ENCODE results near the gene KDM4B. TPM values are rescaled to one million over a fixed set of nuclear protein-coding genes. Genes with fewer than 3 reads are reported as not detected.

KDM4B gene
- total RNA-seq, 1 donor from 2014 or later, result 22.4 TPM

DNA sequence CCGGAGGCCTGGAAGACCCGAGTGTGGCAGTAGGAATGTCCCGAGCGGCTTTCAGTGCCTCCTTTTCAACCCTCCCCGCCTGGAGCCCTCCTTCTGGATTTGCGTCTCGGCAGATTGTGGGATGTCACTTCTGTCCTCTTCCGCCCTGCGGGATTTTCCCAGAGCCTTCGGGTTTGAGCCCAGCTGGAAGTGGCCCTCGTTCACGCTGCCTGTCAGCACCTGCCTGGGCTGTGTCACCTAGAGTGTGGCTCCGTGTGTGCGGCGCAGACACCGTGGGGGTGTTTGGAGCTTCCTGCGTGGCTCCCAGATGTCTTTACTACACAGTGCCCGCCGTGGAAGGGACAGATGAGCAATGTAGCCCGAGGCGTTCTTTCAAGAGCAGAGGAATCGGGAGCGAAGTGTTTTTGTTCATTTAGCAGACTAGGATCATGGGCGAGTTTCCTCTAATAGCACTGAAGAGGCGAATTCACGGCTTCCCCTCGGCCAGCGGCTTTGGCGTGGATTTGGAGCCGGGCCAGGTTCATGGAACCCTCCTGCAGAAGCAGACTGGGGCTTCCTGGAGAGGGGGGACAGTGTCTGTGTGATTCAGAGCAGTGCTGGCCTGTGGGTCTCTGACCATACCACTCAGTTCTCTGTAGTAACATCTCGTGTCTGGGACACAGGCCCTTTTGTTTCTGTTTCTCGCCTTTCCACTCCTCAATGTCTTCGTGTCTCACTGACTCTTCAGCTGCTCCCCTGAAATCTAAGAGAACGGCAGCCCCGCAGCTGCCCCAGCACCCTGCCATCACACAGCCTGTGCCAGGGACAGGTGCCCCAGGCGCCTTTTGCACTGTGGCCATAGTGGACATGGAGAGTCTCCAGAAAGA lies 68.0 kb downstream of the KDM4B start:
- peak; percentile 4 for ATAC-seq

DNA sequence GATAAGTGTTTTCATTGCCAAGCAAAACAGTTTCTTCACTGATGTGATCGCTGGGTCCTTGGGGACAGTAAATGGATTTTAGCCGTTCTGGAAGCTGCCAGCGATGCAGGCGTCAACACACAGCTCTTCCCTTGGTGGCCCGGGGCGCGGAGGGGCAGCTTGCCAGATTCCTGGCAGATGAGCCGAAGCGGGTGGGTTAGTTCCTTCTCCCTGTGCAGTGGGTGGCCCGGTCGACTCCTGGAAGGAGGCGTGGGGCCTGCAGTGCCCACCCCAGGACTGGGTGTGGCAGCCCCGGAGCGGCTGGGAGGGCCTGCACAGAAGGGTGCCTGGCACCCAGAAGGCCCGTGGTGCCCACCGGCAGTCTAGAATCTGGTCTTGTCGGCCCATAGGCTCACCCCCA lies 69.0 kb downstream of the KDM4B start:
- ATAC-seq, result no peak

DNA sequence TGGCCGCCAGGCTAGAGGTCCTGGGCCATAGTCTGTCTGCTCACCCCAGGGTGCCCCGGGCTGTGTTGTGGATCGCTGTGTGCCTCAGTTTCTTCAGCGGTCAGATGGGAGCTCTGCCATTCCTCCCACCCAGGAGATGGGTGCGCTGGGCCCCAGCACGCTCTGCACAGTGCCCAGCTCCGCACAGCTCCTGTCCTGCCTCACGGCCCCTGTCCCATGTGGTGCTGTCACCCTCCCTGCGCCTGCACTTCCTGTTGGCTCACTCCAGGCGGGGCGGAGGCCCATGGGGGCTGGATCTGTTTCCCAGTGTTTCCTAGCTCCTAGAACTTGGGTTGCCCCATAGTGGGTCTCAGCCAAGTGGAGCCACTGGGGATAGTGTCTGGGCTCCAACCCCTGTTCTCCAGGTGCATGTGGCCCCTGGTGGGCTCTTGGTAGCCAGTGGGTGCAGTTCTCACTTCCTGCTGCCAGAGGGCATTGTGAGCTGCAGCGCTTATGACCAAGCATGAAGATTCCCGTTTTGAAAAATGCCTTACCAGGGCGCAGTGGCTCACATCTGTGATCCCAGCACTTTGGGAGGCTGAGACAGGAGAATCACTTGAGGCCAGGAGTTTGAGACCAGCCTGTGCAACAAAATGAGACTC lies 69.8 kb downstream of the KDM4B start:
- ATAC-seq, result peak; percentile 12

DNA sequence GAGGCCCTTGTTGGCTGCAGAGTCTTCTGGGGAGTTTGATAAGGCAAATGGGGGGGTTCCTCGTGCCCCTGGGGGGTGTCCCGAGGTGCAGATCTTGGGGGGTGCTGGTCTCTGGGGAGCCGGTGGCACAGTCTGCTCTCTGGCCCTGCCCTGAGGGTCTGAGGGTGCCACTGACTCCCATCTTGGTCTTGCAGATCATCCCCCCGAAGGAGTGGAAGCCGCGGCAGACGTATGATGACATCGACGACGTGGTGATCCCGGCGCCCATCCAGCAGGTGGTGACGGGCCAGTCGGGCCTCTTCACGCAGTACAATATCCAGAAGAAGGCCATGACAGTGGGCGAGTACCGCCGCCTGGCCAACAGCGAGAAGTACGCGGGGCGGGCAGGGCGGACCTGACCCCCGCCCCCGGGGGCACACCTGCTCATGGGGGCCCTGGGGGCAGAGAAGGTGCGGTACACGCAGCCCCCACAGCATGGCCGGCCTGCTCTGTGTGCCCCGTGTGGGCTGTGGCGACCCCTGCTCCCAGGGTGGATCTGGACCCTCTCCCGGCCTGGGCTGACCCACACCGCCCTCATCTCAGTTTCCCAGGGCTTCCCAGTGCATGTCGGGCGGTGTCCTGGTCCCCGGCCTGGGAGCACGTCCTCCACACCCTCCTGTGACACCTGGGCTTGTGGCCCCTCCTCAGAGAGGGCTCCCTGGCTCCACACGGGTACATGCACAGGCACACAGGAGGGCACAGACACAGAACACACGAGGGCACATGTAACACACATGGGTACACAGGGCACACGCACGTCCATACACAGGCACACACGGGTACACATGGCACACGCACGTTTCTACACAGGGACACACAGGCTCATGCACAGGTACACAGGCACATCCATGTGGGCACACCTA lies 71.0 kb downstream of the KDM4B start:
- peak; percentile 1 for ATAC-seq

DNA sequence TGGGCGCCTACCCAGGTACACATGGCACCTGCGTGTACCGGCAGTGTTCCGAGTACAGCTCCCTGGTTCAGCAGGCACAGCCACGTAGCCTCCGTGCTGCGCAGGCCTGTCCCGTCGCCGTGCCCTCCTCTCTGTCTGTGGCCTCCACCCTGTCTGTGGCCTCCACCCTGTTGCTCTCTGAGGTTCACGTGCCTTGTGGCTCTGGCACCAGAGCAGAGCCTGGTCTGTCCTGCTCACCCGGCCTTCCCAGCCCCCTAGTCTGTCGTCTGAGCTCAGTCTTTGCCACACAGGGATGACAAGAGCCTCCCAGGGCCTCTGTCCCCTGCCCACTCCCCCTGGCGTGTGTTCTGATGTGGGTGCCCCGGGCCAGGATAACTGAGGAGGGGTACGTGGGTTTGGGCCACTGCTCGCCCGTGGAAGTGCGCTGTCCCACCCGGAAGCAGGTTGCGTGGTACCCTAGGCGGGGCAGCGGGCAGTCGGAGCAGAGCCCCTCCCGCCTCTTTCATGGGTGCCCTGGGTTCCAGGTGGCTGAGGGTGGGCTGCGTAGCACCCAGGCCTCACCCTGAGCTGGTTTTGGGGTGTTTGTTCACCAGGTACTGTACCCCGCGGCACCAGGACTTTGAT lies 71.7 kb downstream of the KDM4B start:
- peak; percentile 5 for ATAC-seq

DNA sequence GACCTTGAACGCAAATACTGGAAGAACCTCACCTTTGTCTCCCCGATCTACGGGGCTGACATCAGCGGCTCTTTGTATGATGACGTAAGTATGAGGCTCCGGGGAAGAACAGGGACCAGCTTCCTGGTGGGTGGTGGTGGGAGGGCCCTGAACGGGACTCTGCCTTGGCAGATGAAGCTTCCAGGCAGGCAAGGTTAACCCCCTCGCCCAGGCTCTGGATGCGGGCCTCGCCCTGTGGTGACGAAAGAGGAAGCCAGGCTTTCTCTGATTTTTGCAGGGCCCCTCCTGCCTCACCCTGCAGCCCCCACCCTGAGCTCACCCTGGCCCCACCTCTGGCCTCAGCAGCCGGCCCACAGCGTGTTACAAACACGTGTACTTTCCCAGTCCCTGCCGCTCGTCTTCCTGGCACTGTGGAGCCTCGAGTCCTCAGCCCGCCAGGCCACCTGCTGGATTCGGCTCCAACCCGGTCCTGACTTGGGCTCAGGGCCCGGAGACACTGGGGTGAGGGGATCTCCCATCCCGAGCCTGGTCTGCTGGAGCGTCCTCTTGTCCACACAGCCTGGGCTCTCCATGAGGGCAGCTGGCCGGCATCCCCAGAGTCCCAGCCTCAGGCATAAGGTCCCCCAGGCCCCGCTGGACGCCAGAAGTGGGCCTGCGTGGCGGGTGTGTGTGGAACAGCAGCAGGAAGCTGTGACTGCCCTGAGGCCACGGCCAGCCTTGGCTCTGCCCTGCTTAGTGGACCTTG lies 72.4 kb downstream of the KDM4B start:
- ATAC-seq, result peak; percentile 39

- ATAC-seq, result no peak
Measured at GRCh38 chr19:5041913-5042187, 72.9 kb downstream of the KDM4B start.

- no peak for ATAC-seq
Measured at GRCh38 chr19:5042556-5042955, 73.6 kb downstream of the KDM4B start.

DNA sequence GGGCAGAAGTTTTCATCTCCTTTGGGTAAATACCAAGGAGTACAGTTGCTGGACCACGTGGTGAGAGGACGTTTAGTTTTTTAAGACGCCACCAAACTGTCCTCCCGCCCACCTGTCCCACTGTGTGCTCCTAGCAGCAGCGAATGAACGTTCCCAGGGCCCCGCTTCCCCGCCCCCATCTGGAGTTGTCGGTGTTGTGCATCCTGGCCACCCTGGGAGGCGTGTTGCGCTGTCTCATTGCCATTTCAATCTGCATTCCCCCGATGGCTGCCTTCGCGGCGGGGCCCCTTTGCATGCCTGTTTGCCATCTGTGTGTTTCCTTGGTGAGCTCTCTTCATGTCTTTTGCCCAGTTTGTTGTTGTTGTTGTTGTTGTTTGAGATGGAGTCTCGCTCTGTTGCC lies 76.1 kb downstream of the KDM4B start:
- no peak for ATAC-seq

DNA sequence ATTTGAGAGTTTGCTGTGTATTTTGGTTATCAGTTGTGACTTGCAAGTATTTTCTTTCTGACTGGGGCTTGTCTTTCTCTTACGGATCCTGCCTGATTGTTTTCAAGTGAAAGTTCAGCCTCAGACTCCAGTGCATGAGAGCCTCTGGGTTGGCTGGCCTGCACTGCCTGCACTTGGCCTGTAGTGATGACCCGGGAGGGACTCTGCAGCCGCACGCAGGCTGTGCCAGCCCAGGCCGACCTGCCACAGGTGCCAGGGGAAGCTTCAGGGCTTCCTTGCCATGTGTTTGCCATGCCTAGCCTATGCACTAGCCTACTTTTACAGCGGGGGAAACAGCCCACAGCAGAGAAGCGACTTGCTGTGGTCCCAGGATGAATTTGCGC lies 77.0 kb downstream of the KDM4B start:
- no peak for ATAC-seq

GRCh38 chr19:5046339-5047039 lies 77.6 kb downstream of the KDM4B start:
- peak; percentile 68 for ATAC-seq

GRCh38 chr19:5047251-5047935 lies 78.5 kb downstream of the KDM4B start:
- no peak for ATAC-seq

- ATAC-seq, result peak; percentile 83
Measured at GRCh38 chr19:5048091-5048726, 79.3 kb downstream of the KDM4B start.

- peak; percentile 6 for ATAC-seq
Measured at GRCh38 chr19:5048727-5049553, 80.0 kb downstream of the KDM4B start.

DNA sequence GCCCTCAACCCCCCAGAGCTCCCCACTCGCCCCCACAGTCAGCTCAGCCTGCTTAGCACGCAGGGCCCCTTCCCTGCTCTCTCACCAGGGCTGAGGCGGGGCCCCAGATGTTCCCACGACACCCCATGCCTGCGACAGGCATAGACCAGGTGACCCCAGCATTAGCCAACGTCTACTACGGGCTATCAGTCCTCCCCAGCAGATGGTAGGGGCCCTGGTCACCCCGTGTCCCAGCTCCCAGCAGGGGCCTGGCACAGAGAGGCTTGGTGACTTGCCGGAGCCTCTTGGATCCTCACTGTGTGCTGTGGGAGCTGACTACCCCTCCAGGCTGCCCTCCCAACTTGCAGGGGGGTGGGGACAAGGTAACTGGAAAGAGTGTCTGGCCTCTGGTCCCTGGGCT lies 80.6 kb downstream of the KDM4B start:
- ATAC-seq, result no peak

DNA sequence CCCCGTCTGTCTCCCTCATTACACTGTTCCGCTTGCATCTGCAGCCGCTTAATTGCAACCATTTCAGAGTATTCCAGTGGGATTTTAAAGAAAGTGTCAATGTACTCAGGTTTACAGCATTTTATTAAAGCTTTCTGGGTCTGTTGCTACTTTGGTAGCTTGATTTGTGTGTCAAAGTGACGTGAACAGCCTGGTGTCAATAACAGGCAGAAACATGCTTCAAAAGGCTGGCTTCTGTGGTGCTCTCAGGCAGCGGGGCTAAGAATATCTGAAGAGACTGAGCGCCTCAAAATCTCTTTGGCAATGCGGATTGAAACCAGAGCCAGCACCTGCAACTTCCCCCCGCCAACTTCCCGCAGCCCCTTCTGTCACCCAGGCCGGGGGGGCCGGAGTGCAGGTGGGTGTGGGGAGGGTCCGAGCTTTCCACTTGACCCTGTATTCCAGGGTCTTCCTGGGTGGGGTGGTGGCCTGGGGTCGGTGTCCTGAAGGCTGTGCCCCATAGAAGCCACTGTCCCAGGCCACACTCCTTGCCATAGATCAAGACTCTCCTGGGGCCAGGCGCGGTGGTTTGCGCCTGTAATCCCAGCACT lies 81.2 kb downstream of the KDM4B start:
- no peak for ATAC-seq

DNA sequence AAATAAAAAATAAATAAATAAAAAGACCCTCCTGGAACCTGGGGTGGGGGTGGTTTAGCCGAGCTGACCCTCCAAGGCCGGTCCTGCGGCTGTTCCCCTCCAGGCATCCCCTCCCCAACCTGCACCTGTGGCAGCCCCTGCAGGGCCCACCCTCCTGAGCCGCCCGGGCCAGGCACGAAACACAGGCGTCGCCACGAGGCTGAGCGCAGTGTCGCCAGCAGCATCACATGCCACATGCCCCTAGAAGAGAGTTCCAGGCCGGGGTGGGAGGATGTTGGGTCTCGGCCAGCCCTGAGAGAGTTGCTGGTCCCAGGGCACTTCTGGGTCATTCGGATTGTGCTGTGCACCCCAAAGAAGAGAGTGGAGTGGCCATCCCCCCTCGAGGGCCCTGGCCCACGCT lies 82.0 kb downstream of the KDM4B start:
- no peak for ATAC-seq

DNA sequence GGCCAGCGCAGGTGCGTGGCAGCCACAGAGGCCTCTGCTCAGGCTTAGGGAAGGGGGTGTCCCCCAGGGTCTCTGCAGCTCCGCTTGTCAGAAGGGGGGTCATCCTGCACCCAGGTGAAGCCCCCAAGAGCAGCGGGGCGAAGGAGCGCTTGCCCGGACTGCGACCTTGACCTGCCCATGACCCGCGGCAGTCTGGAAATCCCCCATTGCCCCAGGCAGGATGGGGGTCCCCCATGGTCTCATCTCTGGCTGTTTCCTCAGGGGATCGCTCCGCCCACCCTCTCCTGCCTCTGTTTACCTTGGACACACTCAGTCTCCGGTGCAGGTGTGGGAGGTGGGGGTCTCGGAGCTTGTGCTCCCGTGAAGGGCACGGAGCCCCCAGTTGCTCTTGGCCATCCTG lies 82.7 kb downstream of the KDM4B start:
- no peak for ATAC-seq

- ATAC-seq, result no peak
Measured at GRCh38 chr19:5052515-5052914, 83.6 kb downstream of the KDM4B start.
